ENCODE measurements around the gene TMEM115. TPM values are rescaled to one million over a fixed set of nuclear protein-coding genes. Genes with fewer than 3 reads are reported as not detected.

The TMEM115 gene
- total and polyA plus RNA-seq, 2 of the 13 experiments (the other 11 are each of a cell fraction or from before 2014, with no cell fraction given) = 22.1 to 30.7 TPM

GRCh38 chr3:50337175-50337861 lies 22.0 kb downstream of the TMEM115 start (continued):
- TF ChIP-seq ZNF446 (CRISPR knock-in tag; IDR thresholded peaks at IDR 0.05) (peak; percentile 73), ETS1 (CRISPR knock-in tag; IDR thresholded peaks at IDR 0.05) (0 out of 2 replicates have a peak, but pooled peaks have one; percentile 38), TBP (CRISPR knock-in tag; IDR thresholded peaks at IDR 0.05) (no peak), ARNT2 (CRISPR knock-in tag; IDR thresholded peaks at IDR 0.05; ENCODE audit: low read depth) (peak; percentile 91), POLR2AphosphoS5 (IDR thresholded peaks at IDR 0.05; ENCODE audit: low read depth, low read length) (peak; percentile 73), ZNF574 (CRISPR knock-in tag; IDR thresholded peaks at IDR 0.05) (peak; percentile 69), HBP1 (CRISPR knock-in tag; IDR thresholded peaks at IDR 0.05; ENCODE audit: low read depth) (peak; percentile 89; the same call in 1 of the 2 replicates), ZNF34 (CRISPR knock-in tag; IDR thresholded peaks at IDR 0.05; ENCODE audit: borderline replicate concordance) (0 out of 2 replicates have a peak, but pooled peaks have one; percentile 66), E2F1 (CRISPR knock-in tag; IDR thresholded peaks at IDR 0.05) (peak; percentile 89), ZNF543 (CRISPR knock-in tag; IDR thresholded peaks at IDR 0.05) (0 out of 2 replicates have a peak, but pooled peaks have one; percentile 64), ZNF343 (CRISPR knock-in tag; IDR thresholded peaks at IDR 0.05) (peak; percentile 68; the same call in 1 of the 2 replicates), ZBTB20 (CRISPR knock-in tag; IDR thresholded peaks at IDR 0.05; ENCODE audit: borderline replicate concordance, low read depth) (peak; percentile 20; the same call in 1 of the 2 replicates), TGIF2 (CRISPR knock-in tag; IDR thresholded peaks at IDR 0.05) (peak; percentile 88), ZBTB37 (CRISPR knock-in tag; IDR thresholded peaks at IDR 0.05) (0 out of 2 replicates have a peak, but pooled peaks have one; percentile 35), NAIF1 (CRISPR knock-in tag; IDR thresholded peaks at IDR 0.05; ENCODE audit: borderline replicate concordance) (peak; percentile 65; the same call in 1 of the 2 replicates), LBX2 (CRISPR knock-in tag; IDR thresholded peaks at IDR 0.05; ENCODE audit: borderline replicate concordance) (0 out of 2 replicates have a peak, but pooled peaks have one; percentile 24), HES4 (CRISPR knock-in tag; IDR thresholded peaks at IDR 0.05; ENCODE audit: borderline replicate concordance) (peak; percentile 90), GPBP1L1 (CRISPR knock-in tag; IDR thresholded peaks at IDR 0.05) (no peak)

Measured in HepG2 (cell line).